Esophagus squamous epithelium (tissue), 4 donors: ENCODE data around the gene PTMA.
"Not testable (repeated sequence)": the region's sequence is repeated elsewhere in the genome, so short reads cannot be mapped to it uniquely, and the experiment has no call there.

Experiments
- POLR2A ChIP-seq, 4 donors: fragments of 450-650 bp; IDR thresholded peaks; one replicate each; pipeline ENCODE4 v1.6.1; 2017; ENCODE audit warnings: antibody characterized with exemption in 4 of 4, mild to moderate bottlenecking in 4 of 4, moderate library complexity in 3 of 4
- TF ChIP-seq, protein P1 (sequence below), 6 experiments: fragments of 450-650 bp in 4 of 6; fragments of 200-600 bp in 2 of 6; sonication (generic) in 2 of 6; IDR thresholded peaks; one replicate each; pipeline ENCODE4 v1.5.1; 2016 to 2019; ENCODE audit warnings: antibody characterized with exemption in 6 of 6, mild to moderate bottlenecking in 4 of 6, moderate library complexity in 4 of 6

DNA sequence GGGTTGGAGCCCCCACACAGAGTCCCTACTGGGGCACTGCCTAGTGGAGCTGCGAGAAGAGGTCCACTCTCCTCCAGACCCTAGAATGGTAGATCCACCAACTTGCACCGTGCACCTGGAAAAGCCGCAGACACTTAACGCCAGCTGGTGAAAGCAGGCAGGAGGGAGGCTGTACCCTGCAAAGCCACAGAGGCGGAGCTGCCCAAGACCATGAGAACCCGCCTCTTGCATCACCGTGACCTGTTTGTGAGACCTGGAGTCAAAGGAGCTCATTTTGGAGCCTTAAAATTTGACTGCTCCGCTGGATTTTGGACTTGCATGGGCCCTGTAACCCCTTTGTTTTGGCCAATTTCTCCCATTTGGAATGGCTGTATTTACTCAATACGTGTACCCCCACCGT is 40.7 kb downstream of the PTMA start:
- TF ChIP-seq, protein P1, sequence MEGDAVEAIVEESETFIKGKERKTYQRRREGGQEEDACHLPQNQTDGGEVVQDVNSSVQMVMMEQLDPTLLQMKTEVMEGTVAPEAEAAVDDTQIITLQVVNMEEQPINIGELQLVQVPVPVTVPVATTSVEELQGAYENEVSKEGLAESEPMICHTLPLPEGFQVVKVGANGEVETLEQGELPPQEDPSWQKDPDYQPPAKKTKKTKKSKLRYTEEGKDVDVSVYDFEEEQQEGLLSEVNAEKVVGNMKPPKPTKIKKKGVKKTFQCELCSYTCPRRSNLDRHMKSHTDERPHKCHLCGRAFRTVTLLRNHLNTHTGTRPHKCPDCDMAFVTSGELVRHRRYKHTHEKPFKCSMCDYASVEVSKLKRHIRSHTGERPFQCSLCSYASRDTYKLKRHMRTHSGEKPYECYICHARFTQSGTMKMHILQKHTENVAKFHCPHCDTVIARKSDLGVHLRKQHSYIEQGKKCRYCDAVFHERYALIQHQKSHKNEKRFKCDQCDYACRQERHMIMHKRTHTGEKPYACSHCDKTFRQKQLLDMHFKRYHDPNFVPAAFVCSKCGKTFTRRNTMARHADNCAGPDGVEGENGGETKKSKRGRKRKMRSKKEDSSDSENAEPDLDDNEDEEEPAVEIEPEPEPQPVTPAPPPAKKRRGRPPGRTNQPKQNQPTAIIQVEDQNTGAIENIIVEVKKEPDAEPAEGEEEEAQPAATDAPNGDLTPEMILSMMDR (IDR thresholded peaks at IDR 0.05): not testable (repeated sequence)
- TF ChIP-seq POLR2A (IDR thresholded peaks at IDR 0.05): not testable (repeated sequence)
